Measurements from ENCODE around the gene SYNE3. TPM values are rescaled to one million over a fixed set of nuclear protein-coding genes. Genes with fewer than 3 reads are reported as not detected.

Gene SYNE3
- total RNA-seq, 1 donor from 2014 or later = 14.4 TPM

- DNase-seq (ENCODE audit: low spot score) = no peak
Observed at GRCh38 chr14:95504135-95505029, 12.1 kb downstream of the SYNE3 start.

GRCh38 chr14:95503365-95504134 lies 12.9 kb downstream of the SYNE3 start:
- no peak for DNase-seq (ENCODE audit: low spot score)

GRCh38 chr14:95502381-95502950 lies 14.0 kb downstream of the SYNE3 start:
- DNase-seq (ENCODE audit: low spot score) = no peak

DNA sequence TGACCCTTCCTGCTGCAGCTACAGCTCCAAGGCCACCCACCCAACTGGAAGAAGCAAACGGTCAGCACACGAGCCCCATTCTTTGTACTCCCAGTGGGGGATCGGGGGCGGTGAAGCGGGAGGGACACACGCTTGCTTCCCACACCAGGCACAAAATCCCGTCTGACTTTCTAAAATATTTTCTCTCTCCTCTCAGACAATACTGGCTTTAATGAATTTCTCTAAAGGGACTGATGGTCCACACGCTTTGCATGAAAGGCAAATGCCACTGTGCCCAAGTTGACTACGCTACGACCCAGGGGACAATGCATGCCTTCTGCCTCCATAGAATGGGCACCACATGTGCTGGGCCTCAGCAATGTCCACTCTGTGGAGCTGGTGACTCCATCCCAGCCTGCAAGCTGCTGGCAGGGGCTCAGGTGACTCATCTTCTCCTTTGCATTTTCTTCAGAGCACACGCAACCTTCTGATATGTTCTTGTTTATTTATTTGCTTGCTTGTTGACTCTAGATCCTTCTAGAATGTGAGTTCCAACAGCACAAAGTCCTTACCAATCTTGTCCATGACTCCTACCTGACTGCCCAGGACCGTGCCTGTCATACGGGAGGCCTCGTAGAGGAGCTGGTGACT lies 15.6 kb downstream of the SYNE3 start:
- DNase-seq (ENCODE audit: low spot score) = no peak

GRCh38 chr14:95500201-95500681 lies 16.2 kb downstream of the SYNE3 start:
- no peak for DNase-seq (ENCODE audit: low spot score)

DNA sequence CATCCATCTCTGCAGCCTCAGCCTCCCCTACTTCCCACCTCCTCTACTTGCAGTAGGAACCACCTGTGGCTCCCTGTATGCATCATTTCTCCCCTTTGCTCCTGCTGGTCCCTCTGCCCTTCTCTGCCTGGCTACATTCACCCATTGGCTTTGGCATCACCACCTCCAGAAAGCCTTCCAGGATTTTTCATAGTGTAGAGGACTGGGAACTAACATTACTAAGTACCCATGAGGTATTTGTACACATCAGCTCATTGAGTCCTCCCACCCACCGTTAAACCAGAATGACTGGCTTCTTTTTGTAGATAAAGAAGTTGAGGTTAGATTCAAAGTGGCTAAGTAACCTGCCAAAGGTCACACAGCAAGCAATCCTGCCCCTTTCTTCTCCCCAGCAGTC lies 17.1 kb downstream of the SYNE3 start:
- DNase-seq (ENCODE audit: low spot score) = no peak

DNA sequence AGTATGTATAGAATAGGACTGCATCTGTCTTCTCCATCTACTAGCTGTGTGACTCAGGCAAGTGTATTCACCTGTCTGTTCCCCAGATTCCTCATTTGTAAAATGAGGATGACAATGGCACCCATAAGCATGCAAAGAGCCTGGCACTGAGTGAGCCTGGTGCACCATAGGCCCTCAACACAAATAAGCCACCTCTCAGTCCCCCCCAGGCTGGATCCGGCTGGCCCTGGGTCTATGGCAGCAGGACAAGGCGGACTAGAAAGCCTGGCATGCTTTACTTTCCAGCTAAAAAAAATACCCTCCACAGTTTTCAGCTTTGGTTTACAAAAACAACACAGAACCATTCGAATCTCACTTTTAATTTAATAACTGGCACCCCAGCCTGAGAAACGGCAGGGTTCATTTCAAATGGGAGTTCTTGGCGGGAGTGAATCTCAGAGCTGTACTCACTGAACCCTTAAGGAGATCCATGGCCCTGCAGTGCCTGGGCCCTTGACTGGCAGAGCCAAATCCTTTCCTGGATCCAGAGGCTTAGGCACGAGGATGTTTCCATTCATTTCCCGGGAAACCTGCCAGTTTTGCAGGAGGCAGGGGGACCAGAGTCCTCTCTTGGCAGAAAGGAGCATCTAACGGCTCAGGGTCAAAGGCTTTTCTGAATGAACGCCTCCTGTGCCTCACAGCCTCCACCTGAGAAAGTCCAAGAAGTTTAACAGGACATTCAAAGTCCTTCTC lies 17.7 kb downstream of the SYNE3 start:
- DNase-seq (ENCODE audit: low spot score) = no peak

- no peak for DNase-seq (ENCODE audit: low spot score)
Observed at GRCh38 chr14:95497561-95498011, 18.9 kb downstream of the SYNE3 start.

GRCh38 chr14:95496690-95497259 lies 19.7 kb downstream of the SYNE3 start:
- DNase-seq (ENCODE audit: low spot score) = no peak

DNA sequence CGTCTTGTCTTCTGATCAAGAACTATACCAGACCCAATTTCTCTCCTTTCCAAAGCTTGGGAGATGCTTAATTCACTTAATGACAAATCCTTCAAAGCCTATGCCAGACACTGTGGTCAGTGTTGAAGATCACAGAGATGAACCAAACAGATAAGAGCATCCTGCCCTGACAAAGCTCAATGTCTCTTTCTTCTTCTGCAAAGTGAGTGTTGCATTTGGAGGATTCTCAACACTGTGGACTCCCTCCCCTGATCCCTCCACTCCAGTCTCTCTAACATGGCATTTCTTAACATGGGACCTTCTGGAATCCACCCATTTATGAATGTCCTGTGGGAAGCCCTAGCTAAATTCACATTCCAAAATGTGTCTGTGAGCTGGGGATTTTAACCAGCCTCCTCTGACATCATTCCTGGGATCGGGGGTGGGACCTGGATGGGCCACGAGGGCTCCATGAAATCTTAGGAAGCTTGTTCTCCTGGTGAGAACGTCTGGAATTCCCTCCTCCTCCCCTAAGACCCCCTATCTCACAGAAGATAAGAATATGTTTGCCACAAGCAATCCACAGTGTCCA lies 20.3 kb downstream of the SYNE3 start:
- no peak for DNase-seq (ENCODE audit: low spot score)

DNA sequence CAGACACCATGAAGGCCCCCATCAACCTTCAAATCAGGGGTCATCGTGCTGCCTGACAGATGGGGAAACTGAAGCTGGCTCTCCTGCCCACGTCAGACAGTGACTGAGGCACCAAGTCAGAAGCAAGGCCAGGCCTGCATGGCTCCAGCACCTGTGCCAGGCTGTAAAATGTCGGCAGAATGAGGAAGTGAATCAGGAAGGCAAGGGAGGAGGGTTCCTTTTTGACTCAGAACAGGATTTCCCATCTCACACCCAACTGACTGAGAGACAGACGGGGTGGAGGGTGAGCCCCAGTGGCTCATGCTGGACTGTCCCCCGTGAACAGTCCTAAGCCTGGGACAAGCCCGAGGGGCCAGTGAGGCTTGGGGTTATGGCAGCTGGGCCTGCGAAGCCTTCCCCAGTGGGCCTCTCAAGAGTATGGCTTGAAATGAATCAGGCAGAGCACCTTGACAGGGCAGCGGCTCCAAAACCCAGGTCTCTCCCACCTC lies 20.9 kb downstream of the SYNE3 start:
- no peak for DNase-seq (ENCODE audit: low spot score)

- no peak for DNase-seq (ENCODE audit: low spot score)
Observed at GRCh38 chr14:95495076-95495475, 21.4 kb downstream of the SYNE3 start.

GRCh38 chr14:95494456-95494855 lies 22.0 kb downstream of the SYNE3 start:
- DNase-seq (ENCODE audit: low spot score) = no peak

DNA sequence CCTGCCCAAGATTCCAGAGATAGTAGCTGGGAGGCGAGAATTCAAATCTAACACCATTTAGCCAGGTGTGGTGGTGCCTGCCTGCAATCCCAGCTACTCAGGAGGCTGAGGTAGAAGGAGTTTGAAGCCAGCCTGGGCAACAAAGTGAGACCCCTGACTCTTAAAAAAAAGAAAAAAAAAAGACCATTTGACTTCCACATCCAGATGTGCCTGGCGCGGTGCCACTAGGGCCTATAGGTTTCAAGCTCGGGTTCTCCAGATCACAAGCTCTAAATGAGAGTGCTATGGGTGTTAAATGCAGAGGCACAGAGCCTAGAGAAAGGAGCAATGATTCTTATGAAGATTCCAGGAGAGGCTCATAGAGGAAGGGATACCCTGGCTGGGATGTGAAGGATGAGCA lies 22.5 kb downstream of the SYNE3 start:
- DNase-seq (ENCODE audit: low spot score) = no peak

DNA sequence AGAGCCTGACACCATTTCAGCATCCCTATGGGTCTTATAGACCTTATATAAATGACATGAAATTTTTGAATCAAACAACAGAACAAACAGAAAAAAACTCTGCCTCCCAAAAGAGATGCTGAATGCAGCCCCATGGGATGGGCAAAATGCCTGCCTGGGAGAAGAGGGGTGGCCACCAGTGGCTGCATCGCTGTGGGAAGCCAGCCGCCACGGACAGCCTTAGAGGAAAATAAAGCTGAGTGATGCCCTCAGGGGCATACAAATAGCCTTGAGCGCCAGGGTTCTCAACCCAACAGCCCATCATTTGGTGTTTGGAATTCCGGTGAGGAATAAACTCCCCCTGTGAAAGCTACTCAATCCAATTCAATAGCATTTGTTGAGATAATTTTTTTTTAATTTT lies 22.9 kb downstream of the SYNE3 start:
- DNase-seq (ENCODE audit: low spot score) = no peak

- DNase-seq (ENCODE audit: low spot score) = no peak
Observed at GRCh38 chr14:95491936-95492608, 24.4 kb downstream of the SYNE3 start.

- DNase-seq (ENCODE audit: low spot score) = no peak
Observed at GRCh38 chr14:95490727-95491451, 25.6 kb downstream of the SYNE3 start.

DNA sequence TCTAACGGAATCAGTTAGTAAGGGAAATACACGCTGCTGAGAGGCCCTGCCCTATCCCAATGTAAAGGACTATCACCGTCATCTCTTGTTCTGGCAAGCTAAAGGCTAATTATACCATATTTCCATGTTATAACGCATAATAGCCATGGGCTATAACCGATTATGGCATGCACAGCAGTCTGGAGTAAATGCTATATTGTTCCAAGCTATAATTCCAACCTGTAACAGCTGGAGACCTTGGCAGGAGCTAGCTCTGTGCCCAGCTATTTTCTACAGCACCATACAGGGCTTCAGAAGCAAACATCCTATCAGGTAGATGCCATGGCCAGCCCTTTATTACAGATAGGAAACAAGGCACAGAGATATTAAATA lies 26.3 kb downstream of the SYNE3 start:
- DNase-seq (ENCODE audit: low spot score) = no peak

Measured in ureter (tissue), 1 donor.